GM19025 (cell line): ENCODE results near the gene FRMPD4.

ENCODE experiments used
- ATAC-seq: cut with Tn5 transposase; IDR thresholded peaks from one replicate; pipeline ENCODE4 v1.9.1; 2021; ENCODE audit warnings: mild to moderate bottlenecking, low read depth, moderate library complexity; ENCODE audit not compliant: unreplicated experiment

Gene FRMPD4

DNA sequence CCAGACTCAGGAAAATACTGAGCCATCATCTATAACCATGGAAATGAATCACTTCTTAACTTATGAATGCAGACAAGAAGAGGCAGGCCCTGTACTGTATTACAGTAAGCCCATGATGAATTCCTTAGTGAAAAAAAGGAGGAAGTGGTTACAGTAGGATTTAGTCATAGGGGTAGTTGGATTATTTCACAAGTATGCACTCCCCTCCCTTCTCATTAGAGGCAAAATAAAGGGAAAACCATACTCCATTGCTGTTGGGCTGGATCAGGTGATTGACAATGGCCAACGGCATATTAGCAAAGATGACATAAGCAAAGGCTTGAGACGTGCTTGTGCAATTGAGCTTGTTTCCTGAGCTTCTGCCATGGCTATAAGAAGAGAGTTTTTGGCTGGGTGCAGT, 471.8 kb downstream of the FRMPD4 start:
- ATAC-seq: no peak

DNA sequence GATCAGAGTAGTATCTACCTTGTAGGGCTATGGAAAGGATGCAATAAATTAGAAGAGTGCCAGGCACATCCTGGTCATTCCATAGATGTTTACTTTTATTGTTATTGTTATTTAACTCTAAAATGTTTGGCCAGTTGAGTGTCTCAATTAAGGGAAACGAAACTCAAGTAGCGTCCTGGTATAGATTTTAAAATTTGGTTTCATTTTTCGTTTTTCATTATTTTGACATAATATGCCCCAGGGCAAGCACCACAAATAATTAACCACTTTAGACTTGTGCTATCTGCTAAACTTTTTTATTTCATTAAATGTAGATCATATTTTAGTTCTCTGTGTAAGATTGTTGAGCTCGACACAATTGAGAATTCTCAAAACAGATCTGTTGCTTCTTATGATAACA, 473.2 kb downstream of the FRMPD4 start:
- peak; percentile 58 for ATAC-seq

DNA sequence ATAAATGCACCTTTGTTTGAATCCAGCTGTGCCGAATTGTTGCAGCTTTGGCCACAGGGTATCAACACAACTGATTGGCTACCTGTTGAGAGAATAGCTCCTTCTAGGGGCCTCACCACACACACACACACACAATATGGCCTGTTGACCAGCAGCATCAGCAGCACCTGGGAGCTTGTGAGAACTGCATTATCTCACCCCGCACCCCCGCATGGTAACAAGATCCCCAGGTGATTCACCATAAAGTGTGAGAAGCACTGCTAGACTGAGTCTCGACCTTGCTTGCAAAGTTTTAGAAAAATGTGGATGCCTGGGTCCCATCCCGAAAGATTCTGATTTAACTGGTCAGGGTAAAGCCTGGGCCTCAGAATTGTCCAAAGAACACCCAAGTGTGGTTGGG, 476.0 kb downstream of the FRMPD4 start:
- ATAC-seq: no peak

DNA sequence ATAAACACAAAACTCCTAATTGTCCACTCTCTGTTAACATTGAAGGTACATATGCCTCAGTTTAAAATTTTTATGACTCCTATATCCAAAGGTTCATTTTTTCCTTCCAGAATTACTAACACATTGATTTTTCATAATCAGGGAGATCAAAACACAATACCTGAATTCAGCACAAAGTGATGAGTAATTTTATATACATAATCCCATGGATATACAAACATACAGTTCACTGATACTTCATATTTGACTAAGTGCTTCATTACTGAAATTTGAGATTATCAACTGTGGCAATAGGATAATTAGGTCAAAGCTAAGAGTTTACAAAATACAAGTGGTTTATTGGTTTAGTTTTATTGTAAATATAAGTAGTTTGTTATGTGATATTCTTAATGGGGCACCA, 476.8 kb downstream of the FRMPD4 start:
- no peak for ATAC-seq

DNA sequence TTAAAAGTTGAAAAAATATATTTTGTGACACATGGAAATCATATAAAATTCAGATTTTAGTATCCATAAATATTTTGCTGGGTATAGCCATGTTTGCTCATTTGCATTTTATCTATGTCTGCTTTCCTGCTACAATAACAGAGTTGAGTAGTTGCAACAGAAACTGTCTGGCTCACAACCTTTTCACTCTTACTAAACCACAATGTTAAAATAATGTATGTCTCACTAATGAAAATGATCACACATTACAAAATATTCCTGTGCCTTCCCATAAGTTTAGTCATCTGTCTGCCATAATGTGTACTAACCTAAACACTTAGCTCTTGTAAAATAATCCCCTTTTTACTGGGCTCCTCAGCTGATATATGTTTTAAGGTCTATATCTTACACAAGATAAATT, 479.0 kb downstream of the FRMPD4 start:
- no peak for ATAC-seq

DNA sequence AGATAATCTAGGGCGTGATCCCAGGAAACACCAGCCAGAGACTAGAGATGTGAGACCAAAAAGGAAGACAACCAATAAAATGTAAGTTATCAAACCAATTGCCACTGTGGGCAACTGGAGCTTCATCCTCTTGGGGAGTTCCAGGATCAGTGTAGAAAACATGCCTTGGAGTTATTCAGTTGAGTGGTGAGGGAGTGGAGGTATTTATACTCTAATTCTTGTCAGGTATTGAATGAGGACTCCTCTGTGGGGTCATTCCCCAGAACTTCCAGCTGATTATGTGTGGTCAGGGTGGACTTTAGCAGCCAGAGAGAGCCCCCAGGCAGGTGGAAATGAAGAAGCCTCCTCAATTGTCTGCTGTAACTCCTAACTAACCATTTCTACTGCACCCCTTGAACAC, 509.0 kb downstream of the FRMPD4 start:
- no peak for ATAC-seq

DNA sequence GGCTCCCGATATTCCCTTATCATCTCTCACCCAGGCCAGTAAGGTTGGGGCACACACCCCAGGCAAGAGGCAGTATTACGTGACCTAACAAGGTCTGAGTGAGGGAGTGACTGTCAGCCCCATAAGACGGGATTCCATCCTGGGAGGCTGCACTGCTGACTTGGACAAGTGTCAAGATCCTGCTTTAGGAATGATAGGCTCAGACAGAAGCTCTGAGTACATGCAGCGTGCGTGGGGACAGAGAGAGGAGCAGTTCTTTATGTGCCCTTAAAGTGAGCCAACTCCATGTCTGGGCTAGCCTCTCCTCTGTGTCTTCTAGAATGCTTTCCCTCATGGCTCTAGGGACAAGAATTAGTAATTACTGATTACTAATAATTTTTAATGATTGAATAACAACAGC, 510.7 kb downstream of the FRMPD4 start:
- no peak for ATAC-seq

DNA sequence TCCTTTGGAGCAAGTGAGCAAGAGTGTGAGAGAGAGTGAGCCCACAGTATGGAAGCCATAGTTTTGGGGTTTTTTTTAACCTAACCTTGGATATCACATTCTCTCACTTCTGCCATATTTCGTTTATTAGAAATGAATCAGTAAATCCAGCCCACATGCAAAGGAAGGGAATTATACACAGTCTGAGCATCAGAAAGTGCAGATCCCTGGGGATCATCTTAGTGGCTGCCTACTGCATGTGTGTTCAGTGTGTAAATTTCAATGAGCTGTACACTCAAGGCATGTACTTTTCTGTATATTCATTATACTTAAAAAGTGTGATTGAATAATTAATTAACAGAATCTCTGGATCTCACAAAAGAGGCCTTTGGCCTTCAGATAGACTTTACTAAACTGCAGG, 519.2 kb downstream of the FRMPD4 start:
- no peak for ATAC-seq

DNA sequence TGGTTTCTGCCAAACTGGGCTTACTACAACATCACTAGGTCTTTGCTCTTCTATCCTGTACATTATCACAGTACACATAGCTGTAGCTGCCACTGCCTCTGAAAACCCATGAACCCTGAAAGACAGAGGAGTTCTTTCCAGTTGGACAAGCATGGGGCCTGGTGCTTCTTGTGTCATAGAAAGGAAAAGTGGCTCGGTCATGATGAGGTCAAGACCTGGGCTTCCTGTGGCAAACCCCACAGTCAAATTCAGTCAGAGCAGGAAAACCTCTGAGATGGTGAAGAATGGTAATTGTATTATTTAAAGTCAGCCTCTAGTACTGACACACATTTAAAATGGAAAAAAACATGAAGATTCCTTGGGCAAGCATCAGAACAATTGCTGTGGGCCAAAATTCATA, 519.6 kb downstream of the FRMPD4 start:
- no peak for ATAC-seq

DNA sequence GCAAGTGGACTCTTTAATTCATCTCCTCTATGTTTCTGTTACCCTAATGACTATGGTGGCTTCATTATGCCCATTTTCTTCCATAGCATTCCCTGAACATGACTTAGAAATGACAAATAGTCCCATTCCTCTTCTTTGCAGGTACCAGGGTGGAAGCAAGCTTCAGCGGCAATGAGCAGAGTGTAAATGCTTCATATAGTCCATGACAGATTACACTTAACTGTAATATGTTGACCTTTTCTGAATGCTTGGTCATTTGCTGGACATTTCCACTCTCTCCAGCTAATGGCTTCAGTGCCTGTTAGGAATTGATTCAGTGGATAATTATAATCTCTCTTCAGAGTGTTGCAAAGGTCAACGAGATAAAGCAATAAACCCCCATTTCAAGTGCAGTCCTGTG, 523.2 kb downstream of the FRMPD4 start:
- no peak for ATAC-seq

DNA sequence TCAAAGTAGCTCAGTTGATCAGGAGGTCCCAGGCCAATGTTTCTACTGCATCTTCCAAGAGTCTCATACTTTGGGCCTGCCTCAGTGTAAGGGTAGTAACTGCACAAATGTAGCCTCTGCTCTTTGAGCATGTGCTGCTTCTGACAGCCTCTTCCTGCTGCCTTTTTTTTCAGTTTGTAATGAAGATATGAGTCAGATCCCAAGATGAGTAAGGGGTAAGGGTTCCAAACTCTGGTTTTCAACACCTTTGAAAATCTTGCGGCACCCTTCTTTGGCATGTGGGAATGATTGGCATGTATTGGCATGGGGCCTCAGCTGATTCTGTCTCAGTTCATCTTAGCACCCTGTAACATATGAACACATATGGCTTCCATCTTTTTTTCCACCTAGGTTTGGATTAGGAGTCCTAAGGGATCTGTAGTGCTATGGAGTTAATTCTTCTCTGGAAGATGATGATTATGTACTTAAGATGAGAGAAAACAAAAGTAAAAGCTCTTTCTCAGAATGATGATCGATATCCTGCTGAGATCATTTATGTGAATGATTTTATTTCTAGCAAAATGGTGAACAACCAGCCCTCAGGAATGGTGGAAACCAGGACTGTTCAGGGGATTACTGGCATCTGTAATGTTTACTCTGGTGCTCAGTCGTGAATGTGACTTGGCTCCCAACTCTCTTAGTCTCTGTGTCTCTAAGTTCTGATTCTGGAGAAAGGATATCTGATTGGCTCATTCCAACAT, 534.3 kb downstream of the FRMPD4 start:
- ATAC-seq: no peak

DNA sequence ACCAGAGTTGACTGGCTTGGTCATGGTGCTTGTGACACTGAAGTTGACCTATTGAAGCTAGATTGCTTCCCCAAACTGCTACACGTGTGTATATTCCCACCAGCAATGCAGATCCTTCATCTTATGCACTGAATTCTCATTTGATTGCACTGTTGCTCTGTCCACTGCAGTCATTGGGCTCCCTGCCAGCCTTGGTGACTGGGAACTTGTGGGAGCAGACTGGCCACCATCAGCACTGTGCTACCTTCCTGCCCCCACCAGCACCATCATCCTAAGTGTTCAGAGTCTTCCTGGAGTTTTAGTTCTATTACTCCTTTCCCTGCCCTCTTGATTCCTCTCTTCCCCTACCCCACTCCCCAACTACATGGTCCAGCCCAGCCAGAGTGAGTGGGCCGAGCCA, 535.2 kb downstream of the FRMPD4 start:
- no peak for ATAC-seq

DNA sequence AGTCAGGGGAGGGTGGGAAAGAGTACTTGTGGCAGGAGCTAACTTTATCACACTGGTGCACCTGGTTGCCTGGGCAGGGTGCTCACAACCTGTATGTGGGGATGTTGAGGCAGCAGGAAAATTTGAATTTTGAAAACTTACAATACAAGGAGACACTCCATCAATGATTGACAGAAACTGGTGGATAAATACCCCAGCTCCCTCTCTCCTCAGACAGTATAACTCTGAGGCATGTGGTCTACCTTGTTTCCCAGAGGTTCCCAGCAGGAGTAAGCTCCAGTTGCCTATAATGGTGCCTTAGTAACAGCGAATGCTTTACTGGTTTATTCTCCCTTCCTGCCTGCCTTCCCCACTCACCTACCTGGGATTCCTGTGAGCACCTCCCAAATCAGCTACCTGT, 541.2 kb downstream of the FRMPD4 start:
- ATAC-seq: no peak

DNA sequence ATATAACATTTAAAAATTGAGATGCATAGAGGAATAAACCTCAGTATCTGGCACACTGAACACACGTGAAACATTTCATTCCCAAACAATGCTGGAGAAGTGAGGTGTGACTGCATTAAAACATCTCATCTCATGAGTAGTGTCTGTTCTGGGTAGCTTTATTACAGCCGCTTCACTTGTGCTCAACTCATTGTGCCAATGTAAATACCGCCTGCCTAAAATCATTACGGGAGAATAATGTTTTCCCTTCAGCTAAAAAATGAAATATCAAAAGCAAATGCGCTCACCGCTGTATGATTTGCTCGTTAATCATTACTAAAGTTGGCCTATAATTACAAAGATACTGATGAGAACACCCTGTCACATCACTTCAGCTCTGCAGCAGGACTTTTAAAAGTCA, 542.8 kb downstream of the FRMPD4 start:
- ATAC-seq: no peak

DNA sequence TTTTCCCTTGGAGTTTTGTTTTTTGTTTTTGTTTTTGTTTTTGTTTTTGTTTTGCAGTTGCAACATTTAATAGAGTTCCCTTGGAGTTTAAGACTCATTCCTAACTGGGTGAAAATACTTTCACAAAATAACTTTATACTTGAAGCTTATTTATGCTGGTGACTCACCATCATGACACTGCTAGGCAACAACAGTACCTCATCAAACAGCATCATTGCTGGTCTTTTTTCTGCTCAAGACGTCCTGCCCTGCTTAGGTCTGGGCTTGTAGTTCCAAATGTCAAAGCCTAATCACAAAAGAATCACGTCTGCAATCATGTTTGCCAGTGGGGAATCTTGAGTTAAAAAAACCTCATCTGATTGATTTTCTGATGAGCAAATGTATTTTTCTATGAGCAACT, 547.3 kb downstream of the FRMPD4 start:
- ATAC-seq: no peak

DNA sequence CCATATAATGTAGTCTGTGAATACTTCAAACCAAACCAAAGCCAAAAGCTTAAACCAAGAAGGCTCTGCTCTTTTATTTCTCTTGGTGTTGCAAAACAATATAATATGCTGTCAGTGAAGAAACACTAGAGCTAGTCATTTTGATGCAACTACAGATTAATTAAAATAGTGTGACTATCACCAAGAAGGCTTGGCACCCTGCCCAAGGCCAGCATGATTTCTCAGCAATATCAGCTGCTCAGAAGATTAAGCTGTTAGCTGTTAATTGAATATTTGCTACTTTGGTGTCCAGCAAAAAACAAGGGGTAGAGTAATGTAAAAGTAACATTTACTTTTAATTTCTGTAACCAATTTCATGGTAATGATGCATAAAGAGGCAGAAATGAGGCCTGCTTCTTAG, 548.1 kb downstream of the FRMPD4 start:
- ATAC-seq: no peak

DNA sequence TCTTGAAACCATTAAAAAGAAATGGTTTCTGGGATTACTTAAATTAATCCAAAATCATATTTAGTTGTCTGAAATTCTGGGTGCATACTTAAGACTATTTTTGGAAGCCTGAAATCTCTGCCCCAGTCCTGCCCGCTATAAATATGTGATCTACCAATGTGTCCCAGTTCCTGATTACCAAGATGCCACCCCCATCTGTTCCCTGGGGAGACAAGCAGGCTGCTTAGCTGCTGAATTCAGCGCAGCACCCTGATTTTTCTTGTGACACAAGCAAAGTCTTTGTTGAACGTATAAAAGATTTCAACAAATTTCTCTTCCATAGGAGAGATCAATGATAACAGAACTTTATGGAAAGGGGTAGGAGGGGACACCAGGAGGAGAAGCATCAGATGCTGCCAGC, 552.4 kb downstream of the FRMPD4 start:
- no peak for ATAC-seq

DNA sequence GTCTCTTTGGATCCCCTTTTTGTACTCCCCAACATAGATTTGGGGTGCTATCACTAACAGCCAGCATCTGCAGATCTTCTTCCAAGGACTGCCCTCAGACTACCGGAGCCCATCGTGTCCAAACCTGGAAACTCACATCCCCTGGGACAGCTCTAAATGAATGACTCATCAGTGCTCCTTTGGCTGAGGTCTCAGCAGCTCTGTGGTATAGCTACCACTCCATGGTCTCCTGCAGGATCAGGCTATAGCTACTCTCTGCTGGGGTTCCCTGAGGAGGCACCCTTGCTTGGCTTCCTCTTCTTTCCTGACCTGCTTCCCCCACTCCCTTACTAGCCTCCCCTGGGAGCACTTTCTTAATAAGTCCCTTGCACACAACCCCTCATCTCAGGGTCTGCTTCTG, 555.5 kb downstream of the FRMPD4 start:
- ATAC-seq: no peak

DNA sequence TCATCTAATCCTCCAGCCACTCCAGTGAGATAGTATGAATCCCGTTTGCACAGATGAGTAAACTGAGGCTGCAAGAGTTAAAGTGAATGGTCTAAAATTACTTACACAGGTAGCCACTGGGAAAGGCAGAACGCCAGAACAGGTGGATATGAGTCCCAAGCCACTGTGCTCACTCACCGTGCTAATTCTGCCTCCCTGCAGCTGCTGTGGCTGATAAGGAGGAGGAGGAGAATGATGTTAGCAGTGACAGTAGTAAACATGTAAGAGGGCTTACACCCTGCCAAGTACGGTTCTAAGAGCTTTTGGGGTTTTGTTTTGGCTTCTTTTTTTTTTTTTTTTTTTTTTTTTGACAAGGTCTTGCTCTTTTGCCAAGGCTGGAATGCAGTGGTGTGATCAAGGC, 562.5 kb downstream of the FRMPD4 start:
- ATAC-seq: no peak

DNA sequence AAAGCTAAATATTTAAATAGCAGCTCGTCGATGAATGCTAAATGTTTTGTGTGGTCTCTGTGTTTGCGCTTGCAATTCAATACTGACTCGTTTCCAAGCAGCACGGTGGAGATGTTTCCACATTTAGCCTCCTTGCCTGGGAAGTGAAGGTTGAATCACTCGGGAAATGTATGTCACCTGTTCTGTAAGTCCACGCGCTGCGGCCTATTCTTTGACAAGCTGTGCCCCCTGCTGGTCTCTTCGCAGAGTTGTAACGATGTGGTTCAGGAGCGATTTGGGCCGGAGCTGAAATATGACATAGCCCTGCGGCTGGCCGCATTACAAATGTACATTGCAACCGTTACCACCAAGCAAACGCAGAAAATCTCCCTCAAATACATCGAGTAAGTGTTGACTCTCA, 563.4 kb downstream of the FRMPD4 start:
- no peak for ATAC-seq

DNA sequence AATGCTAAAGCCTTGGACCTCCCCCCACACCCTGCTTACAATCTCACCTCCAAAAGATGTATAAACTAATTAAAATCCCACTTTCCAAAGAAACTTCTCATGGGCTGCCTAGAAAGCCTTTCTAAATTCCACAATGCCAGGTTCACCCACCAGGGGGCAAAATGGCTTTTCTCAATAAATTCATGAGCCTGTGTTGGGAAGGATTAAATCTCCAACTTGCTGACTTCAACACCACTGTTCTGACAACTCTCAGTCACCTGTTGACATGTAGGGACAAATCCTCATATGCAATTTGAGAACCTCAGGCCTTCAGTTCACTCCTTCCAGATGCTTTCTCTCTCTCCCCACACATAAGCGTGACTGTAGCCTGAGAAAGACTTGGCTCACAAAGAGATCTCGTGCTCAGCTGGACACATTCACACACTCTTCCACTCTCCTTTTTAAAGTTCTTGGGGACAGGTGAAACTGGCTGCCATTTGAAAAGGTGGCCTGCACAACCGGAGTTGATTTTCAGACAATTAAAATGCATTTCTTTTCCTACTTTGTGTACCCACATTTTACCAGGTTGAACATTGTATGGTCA, 564.3 kb downstream of the FRMPD4 start:
- no peak for ATAC-seq

DNA sequence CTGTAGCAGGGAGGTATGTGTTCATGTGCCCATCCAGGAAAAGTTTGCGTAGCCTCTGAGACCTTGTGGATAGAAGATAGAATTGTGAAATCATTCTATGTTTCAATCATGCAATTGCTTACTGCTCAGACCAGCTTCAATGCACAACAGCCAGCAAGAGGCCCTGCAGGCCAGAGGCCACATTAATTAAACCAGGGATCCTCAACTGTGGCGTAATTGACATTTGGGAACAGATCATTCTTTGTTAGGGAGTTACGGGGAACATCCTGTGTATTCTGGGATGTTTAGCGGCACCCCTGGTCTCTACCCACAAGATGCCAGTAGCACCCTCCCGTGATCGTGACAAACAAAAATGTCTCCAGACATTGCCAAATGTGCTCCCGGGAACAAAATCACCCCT, 566.4 kb downstream of the FRMPD4 start:
- ATAC-seq: no peak

DNA sequence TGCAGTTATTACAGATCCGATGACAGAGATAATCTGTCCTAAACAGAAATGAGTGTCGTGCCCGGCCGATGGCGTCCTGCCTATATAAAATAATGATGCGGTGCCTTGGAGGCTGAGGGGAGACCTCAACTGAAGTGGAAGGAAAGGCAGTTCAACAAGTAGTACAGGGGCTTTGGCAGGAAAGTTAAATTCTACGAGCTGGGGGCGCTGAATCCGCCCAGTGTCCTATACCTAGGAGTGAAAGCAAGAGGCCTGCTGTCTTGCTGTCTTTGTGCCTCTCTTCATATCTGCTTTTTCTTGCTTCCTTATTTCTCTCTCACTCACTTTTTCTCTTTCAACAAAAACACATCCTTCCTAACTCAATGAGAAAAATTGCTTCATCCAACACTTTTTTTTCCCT, 570.8 kb downstream of the FRMPD4 start:
- ATAC-seq: no peak
